ENCODE results near the gene THADA.
"Not testable (repeated sequence)": the region's sequence is repeated elsewhere in the genome, so short reads cannot be mapped to it uniquely, and the experiment has no call there.

The THADA gene

GRCh38 chr2:43410055-43410604 lies 185.7 kb downstream of the THADA start:
- no peak for DNase-seq

DNA sequence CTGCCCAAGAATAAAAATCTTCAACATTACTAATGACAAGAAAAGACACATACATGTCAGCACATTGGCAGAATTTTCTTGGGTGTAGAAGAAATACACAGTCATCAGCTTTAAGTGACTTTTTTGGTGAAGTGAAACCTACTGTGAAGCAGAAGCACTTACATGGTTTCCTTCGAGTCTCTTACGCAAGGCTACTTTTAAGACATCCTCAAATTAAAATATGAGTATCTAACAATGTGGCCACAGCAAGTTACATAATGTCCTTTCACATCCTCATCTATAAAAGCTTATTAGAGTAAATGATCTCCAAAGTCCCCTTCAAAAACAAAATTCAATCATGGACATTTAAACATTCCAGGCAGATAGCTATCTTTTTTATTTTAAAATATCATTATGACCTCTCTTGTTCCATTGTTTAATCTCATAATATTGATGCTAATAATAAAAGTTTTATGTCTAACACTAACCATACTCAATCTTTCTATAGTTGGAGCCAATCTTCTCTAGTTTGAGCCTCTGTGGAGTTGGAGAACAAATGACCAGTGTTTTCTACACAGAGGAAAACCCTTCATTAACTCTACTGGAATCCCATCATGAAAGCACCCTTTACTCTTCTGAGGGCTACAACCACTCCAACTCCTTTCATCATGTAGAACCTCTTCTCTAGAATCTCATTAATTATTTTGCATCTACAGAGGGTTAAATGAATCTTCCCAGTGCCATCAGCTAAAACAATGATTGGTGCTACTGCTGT lies 187.3 kb downstream of the THADA start:
- DNase-seq = no peak

DNA sequence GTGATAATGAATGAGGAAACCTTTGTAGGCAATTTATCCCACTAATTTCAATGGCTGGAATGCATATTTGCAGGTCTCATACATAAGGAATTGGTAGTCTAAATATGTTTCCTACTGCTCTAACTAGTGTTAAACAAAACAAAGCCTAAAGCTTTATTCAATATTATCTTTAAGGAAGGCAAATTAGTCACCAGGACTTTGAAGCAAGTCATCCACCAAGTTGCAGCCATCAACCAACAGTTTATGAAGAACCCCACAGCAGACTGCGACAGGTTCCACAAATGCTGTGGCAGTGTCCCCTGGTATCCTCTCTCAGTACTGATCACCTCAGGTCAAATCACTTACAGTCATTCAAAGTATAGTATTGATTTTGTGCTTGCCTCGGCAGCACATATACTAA lies 187.9 kb downstream of the THADA start:
- no peak for DNase-seq

- no peak for DNase-seq
These were observed 189.1 kb downstream of the THADA start for GRCh38 chr2:43406651-43407279.

- no peak for DNase-seq
These were observed 190.0 kb downstream of the THADA start for GRCh38 chr2:43405829-43406228.

DNA sequence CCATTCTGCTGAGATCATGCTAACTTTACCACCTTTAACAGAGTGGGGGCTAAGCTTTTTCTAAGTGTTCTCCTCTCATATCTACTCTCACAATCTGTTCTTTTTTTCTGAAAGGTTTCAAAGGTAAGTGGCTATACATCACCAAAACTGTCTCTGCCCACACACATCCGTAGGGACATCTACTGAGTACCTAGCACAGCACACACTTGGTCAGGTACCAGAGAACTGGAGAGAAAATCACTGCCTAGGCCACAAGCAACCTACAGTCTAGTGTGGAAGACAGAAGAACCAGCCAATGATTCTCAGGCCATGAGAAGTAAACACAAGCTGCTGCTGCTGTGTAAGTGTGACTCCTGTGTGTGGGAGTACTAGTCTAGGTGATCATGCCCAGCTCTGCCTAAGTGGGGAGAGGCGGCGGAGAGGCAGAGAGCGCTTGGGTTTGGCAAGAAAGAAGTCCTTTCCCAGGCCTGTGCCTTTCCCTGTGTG lies 193.3 kb downstream of the THADA start:
- no peak for DNase-seq

DNA sequence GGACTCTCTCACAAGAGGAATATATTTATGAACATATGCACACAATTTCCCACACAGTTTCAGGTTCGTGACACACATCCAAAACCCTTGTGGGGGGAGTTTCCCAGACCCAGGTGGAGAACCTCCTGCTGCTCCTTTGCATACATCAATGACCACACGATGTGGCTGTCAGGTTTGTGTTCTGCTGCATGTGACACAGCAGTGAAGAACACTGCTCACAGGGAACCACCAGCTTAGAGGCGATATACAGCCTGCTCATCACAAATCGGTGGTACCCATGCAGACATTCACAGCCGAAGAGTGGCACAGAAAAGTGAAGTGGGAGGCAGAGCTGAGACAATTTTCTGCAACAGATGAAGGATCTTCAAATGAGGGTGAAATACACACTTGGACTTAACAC lies 193.8 kb downstream of the THADA start:
- no peak for DNase-seq

DNA sequence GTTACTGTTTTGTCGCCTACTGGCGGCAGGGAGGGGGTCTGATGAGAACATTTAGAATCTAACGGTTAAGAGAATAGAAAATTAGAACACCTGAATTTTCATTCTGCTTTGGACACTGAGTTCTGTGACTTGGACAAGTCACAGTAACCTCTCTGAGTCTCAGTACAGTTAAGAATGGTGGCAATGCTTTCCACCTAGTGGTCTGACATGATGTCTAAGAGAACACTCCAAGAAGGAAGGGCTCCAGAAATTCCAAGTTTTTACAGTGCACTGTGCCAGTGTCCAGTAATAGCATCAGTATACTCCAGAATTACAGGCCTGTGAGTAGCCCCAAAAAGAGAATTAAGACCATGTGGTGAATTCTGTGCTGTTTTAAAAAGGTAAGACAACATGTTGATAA lies 195.3 kb downstream of the THADA start:
- DNase-seq = no peak

- peak; percentile 41 for DNase-seq
These were observed 196.1 kb downstream of the THADA start for GRCh38 chr2:43399515-43400264.

DNA sequence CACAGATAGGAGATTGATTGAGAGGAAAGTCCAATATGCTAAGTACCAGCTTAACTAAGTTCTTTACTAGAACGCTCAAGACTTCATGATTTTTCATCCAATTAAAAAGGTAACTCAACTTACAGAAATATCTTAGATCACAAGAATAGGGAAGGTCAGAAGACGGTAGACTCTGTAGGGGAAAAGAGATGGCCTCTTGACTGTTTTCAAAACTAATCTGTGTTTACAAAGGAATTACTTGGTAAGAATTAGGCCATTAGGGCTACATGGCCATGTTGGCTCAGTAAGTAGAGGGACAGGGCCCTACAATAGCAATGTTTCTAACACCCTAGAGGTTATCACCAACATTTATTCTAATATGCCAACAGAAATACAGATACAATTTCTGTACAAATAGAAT lies 196.7 kb downstream of the THADA start:
- DNase-seq = no peak

DNA sequence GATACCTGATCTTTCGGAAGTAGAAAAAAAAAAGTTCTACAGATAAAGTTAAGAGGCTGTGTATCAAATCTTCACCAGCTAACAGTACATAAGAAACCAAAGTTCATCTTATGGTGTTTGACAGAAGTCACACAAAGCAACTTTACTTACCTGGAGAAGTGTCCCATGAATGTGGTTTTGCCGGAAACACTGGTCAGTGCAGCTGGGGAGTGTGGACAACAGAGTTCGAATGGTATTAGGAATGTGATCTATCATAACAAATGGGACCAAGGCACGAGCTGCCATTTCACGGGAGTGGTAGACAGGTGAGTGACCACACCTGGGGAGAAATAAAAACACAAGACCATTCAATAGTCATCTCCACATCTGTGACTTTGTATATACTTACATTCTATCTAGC lies 198.0 kb downstream of the THADA start:
- no peak for DNase-seq

GRCh38 chr2:43397411-43397810 lies 198.4 kb downstream of the THADA start:
- DNase-seq = no peak

DNA sequence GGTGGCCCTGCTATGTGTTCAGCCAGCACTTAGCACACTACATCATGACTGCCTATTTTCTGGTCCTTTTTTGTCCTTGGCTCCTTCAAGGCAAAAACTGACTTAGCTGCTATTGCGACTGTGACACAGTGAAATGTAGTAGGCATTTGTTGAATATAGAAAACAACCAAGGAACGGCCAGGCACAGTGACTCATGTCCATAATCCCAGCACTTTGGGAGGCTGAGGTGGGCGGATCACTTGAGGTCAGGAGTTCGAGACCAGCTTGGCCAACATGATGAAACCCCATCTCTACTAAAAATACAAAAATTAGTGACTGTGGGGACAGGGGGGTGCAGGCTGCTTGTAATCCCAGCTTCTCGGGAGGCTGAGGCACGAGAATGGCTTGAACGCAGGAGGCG lies 199.5 kb downstream of the THADA start:
- not testable (repeated sequence) for DNase-seq

DNA sequence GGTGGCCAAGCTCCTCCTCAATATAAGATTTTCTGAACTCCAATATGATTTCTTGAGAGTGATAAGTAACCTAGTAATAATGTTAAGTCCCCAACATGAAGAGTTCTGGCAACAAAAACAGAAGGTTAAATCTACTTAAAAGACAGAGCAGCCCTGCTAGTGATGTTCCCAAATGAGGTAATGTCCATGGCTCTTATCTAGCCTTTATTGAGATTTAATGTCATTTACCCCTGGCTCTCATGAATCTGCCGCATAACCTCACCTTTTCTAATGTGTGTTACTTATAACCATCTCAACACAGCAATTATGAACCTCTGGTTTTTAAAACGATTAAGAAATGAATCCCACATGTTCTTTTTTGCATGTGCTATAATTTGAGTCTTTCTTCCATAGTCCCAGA lies 201.9 kb downstream of the THADA start:
- DNase-seq = no peak

- no peak for DNase-seq
These were observed 204.0 kb downstream of the THADA start for GRCh38 chr2:43391878-43392215.

- DNase-seq = no peak
These were observed 204.5 kb downstream of the THADA start for GRCh38 chr2:43391201-43391877.

DNA sequence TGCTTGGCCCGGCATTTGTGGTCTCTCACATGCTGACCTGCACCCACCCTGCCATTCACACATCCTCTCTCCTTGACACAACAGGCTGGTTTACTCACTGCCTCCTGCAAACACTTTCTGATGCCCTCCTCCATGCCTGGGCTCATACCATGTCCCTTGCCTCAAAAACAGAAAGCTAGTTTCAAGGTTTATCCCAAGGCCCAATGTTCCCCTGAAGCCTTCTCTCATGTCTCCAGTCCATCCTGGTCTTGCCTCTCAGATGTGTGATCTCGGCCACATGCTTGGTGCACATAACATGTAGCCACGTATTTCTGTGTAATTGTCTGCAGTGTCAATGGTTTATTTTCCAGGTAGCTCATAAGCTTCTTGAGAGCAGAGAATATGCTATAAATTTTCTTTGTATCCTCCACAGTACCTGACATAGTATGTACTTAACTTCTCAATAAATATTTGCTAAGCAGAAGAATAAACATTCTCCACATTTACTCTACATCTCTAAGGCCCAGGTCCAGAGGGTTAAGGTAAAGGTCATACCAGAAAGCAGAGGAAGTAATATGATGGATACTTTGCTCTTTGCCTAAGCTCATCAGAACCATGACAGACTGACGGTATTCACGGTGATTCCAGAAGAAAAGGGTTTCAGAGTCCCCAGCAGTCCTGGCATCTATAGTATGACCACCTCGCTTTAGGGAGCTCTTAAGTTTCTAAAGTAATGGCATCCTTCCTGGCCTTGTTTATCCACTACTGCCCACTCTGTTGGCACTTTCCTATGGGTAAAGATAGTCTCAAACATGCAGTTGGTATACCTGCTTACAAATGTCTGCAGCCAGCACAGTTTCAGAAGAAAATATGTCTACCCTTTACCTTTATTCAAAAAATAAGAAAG lies 206.0 kb downstream of the THADA start:
- DNase-seq = no peak

- no peak for DNase-seq
These were observed 207.5 kb downstream of the THADA start for GRCh38 chr2:43388371-43388770.

- DNase-seq = no peak
These were observed 208.5 kb downstream of the THADA start for GRCh38 chr2:43387092-43388062.

GRCh38 chr2:43386679-43387078 lies 209.2 kb downstream of the THADA start:
- DNase-seq = not testable (repeated sequence)

DNA sequence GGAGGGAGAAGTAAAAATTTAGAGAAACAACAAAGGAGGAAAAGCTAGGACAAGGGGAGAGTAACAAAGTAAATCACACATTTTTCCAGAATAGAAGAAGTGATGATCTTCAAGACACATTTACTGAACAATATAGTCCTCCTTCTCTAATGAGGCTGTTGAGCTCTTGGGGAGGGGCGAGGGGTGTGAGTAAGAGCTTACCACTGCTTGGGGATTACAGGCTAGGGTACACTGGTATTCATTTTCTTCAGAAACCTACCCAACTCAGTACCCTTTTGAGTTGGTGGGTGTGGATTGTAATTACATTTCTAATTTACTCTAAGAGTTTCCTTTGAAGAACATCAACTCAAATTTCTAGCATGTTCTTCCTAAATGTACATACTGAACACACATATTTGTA lies 211.7 kb downstream of the THADA start:
- DNase-seq = no peak

Data from NCI-H446 treated with DMSO at 0.1 percent for 48 hours (cell line).